Endothelial cell of hepatic sinusoid (primary cell): ENCODE data around the gene RPL3.
"Not testable (repeated sequence)": the region's sequence is repeated elsewhere in the genome, so short reads cannot be mapped to it uniquely, and the experiment has no call there.

Source experiments
- in situ Hi-C: cut with HindIII; loops from 2 replicates; pipeline ENCODE4 v1.10.0; 2017; ENCODE audit warnings: low sequenced_read_pairs

Gene RPL3

GRCh38 chr22:39352306-39352891 lies 33.0 kb upstream of the RPL3 start:
- in situ Hi-C loops = loop anchor here (5.0 kb wide), 1 partner anchor 35 kb away; the partner anchor contains the start of gene RPL3

- in situ Hi-C loops = loop anchor here (5.0 kb wide), 1 partner anchor 34 kb away; the partner anchor contains the start of gene RPL3
These were observed 32.3 kb upstream of the RPL3 start for GRCh38 chr22:39351689-39352214.

GRCh38 chr22:39350757-39351688 lies 31.6 kb upstream of the RPL3 start:
- in situ Hi-C loops = loop anchor here (5.0 kb wide), 1 partner anchor 34 kb away; the partner anchor contains the start of gene RPL3

- in situ Hi-C loops = loop anchor here (5.0 kb wide), 1 partner anchor 33 kb away; the partner anchor contains the start of gene RPL3
These were observed 30.7 kb upstream of the RPL3 start, which contains the start of gene SYNGR1 for GRCh38 chr22:39349967-39350726. SYNGR1 (plus strand) TSS chr22:39349991; CDS start chr22:39350011, 20 bp downstream.

- in situ Hi-C loops = no loop called here
These were observed 30.1 kb upstream of the RPL3 start for GRCh38 chr22:39349506-39349966.

- in situ Hi-C loops = no loop called here
These were observed 29.6 kb upstream of the RPL3 start for GRCh38 chr22:39348909-39349505.

GRCh38 chr22:39345231-39345630 lies 25.8 kb upstream of the RPL3 start:
- in situ Hi-C loops = no loop called here

- in situ Hi-C loops = no loop called here
These were observed 24.6 kb upstream of the RPL3 start for GRCh38 chr22:39344046-39344390.

GRCh38 chr22:39343259-39344045 lies 24.0 kb upstream of the RPL3 start:
- in situ Hi-C loops = no loop called here

- in situ Hi-C loops = no loop called here
These were observed 21.8 kb upstream of the RPL3 start for GRCh38 chr22:39341179-39341578.

- in situ Hi-C loops = not testable (repeated sequence)
These were observed 20.4 kb upstream of the RPL3 start for GRCh38 chr22:39339775-39340174.

GRCh38 chr22:39336411-39336810 lies 17.0 kb upstream of the RPL3 start:
- in situ Hi-C loops = no loop called here

- in situ Hi-C loops = no loop called here
These were observed 13.1 kb upstream of the RPL3 start for GRCh38 chr22:39332441-39333064.

GRCh38 chr22:39330553-39330952 lies 11.1 kb upstream of the RPL3 start:
- in situ Hi-C loops = not testable (repeated sequence)

GRCh38 chr22:39327995-39328754 lies 8.8 kb upstream of the RPL3 start:
- in situ Hi-C loops = no loop called here

- in situ Hi-C loops = no loop called here
These were observed 6.0 kb upstream of the RPL3 start for GRCh38 chr22:39325392-39325932.

- in situ Hi-C loops = not testable (repeated sequence)
These were observed 1.2 kb upstream of the RPL3 start for GRCh38 chr22:39320616-39321029.
